Smooth muscle cell (in vitro differentiated cells): ENCODE data around the gene AGBL3. TPM values are rescaled to one million over a fixed set of nuclear protein-coding genes. Genes with fewer than 3 reads are reported as not detected.

Experiments used
- DNase-seq: peaks from one replicate; lab custom pipeline; 2025; ENCODE audit not compliant: unreplicated experiment; lab: John Stamatoyannopoulos, UW
- H2AFZ ChIP-seq: fragments of 200-600 bp; sonication (generic); 2 replicates; pipeline ENCODE4 v1.6.0; 2016; ENCODE audit warnings: antibody characterized with exemption, low read depth, mild to moderate bottlenecking
- H3F3A ChIP-seq: fragments of 200-600 bp; sonication (generic); 2 replicates; pipeline ENCODE4 v1.6.0; 2017; ENCODE audit warnings: antibody characterized with exemption, low read depth
- H3K27ac ChIP-seq: fragments of 200-600 bp; sonication (generic); 2 replicates; pipeline ENCODE4 v1.5.1; 2016; ENCODE audit warnings: low read depth, mild to moderate bottlenecking
- H3K27me3 ChIP-seq: fragments of 200-600 bp; sonication (generic); 2 replicates; pipeline ENCODE4 v1.6.1; 2016; ENCODE audit warnings: low read depth, mild to moderate bottlenecking
- H3K36me3 ChIP-seq: fragments of 200-600 bp; sonication (generic); 2 replicates; pipeline ENCODE4 v1.5.1; 2016; ENCODE audit warnings: low read depth
- H3K4me1 ChIP-seq: fragments of 200-600 bp; sonication (generic); 2 replicates; pipeline ENCODE4 v1.5.1; 2016; ENCODE audit warnings: low read depth
- H3K4me2 ChIP-seq: fragments of 200-600 bp; sonication (generic); 2 replicates; pipeline ENCODE4 v1.6.0; 2016; ENCODE audit warnings: mild to moderate bottlenecking
- H3K4me3 ChIP-seq: fragments of 200-600 bp; sonication (generic); 2 replicates; pipeline ENCODE4 v1.5.1; 2016; ENCODE audit warnings: mild to moderate bottlenecking
- H3K79me2 ChIP-seq: fragments of 200-600 bp; sonication (generic); 2 replicates; pipeline ENCODE4 v1.6.0; 2016; ENCODE audit warnings: low read depth, mild to moderate bottlenecking
- H3K9ac ChIP-seq: fragments of 200-600 bp; sonication (generic); 2 replicates; pipeline ENCODE4 v1.6.0; 2016; ENCODE audit warnings: low read depth
- H3K9me3 ChIP-seq: fragments of 200-600 bp; sonication (generic); replicated peaks from 2 replicates; pipeline ENCODE4 v1.5.1; 2016; ENCODE audit warnings: low read depth
- H4K20me1 ChIP-seq: fragments of 200-600 bp; sonication (generic); 2 replicates; pipeline ENCODE4 v1.6.0; 2016; ENCODE audit warnings: low read depth
- WGBS: methylation state at CpG from one replicate; pipeline ENCODE4 v1.1.7; 2016; ENCODE audit warnings: low lambda C conversion rate; 5-methylcytosine and 5-hydroxymethylcytosine counted together
- polyA plus RNA-seq: library from polyadenylated mRNA; unstranded; fragments of >200 nt; fragmentation: Nextera tagmentation; extraction: Ambion mirVana; gene quantifications from 2 replicates; pipeline ENCODE4 v1.2.1, GENCODE V29; 2016
- total RNA-seq: library from RNA; depleted of rRNA; stranded (reverse); fragments of >200 nt; gene quantifications from 2 replicates; pipeline ENCODE4 v1.2.3, GENCODE V29; 2014
- TF ChIP-seq, protein P1 (sequence below): fragments of 200-600 bp; sonication (generic); IDR thresholded peaks from 2 replicates; pipeline ENCODE4 v1.5.1; 2017; ENCODE audit warnings: borderline replicate concordance, mild to moderate bottlenecking, antibody characterized with exemption; ENCODE audit not compliant: insufficient read depth, poor library complexity, severe bottlenecking

The AGBL3 gene
- total and polyA plus RNA-seq, 2 experiments from 2014 or later, result 0.23 to 2.5 TPM

- no peaks in the 10 kb centered on the region for H4K20me1 ChIP-seq
- WGBS, result 94% methylated on average over 6 of the region's 6 CpGs
- H3K27me3 ChIP-seq, result no peaks in the 10 kb centered on the region
- H3K27ac ChIP-seq, result peak overlapping the region; percentile 61
- no peak overlapping the region for H3K9ac ChIP-seq
- no peak for DNase-seq
- no peaks in the 10 kb centered on the region for H3K36me3 ChIP-seq
- H3F3A ChIP-seq, result peaks cover 12% of the 10 kb centered on the region
- no peaks in the 10 kb centered on the region for H3K9me3 ChIP-seq
- H3K4me2 ChIP-seq, result no peak overlapping the region
- no peak overlapping the region for H2AFZ ChIP-seq
- no peak overlapping the region for H3K4me3 ChIP-seq
- peaks cover 13% of the 10 kb centered on the region for H3K4me1 ChIP-seq
- TF ChIP-seq, protein P1, sequence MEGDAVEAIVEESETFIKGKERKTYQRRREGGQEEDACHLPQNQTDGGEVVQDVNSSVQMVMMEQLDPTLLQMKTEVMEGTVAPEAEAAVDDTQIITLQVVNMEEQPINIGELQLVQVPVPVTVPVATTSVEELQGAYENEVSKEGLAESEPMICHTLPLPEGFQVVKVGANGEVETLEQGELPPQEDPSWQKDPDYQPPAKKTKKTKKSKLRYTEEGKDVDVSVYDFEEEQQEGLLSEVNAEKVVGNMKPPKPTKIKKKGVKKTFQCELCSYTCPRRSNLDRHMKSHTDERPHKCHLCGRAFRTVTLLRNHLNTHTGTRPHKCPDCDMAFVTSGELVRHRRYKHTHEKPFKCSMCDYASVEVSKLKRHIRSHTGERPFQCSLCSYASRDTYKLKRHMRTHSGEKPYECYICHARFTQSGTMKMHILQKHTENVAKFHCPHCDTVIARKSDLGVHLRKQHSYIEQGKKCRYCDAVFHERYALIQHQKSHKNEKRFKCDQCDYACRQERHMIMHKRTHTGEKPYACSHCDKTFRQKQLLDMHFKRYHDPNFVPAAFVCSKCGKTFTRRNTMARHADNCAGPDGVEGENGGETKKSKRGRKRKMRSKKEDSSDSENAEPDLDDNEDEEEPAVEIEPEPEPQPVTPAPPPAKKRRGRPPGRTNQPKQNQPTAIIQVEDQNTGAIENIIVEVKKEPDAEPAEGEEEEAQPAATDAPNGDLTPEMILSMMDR, result no peak
- no peaks in the 10 kb centered on the region for H3K79me2 ChIP-seq
Observed at GRCh38 chr7:135161669-135162068, 175.4 kb downstream of the AGBL3 start.

DNA sequence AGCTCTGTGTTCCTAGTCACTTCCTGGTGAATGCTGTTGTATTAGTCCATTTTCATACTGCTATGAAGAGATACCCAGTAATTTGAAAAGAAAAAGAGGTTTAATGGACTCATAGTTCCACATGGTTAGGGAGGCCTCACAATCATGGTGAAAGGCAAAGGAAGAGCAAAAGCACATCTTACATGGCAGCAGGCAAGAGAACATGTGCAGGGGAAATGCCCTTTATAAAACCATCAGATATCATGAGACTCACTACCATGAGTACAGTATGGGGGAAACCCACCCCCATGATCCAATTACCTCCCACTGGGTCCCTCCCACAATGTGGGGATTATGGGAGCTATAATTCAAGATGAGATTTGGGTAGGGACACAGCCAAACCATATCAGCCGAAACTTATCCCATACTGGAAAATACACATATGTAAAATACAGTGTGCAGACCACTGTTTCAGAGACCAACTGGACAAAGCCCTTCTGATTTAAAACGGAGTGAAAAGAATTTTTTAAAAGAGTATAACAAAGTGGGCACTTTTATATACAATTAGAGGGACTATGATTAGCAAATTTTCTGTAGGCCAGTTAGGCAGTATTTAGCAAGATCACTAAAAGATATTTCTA lies 176.2 kb downstream of the AGBL3 start:
- Histone ChIP-seq H3K4me3 (no peak overlapping the region), H3K27me3 (no peaks in the 10 kb centered on the region), H3K36me3 (no peaks in the 10 kb centered on the region), H3F3A (peaks cover 12% of the 10 kb centered on the region), H3K9me3 (no peaks in the 10 kb centered on the region), H3K9ac (no peak overlapping the region), H4K20me1 (peaks cover 2% of the 10 kb centered on the region), H3K27ac (no peak overlapping the region), H3K4me2 (no peak overlapping the region), H3K4me1 (peaks cover 13% of the 10 kb centered on the region), H3K79me2 (no peaks in the 10 kb centered on the region), H2AFZ (no peak overlapping the region)
- TF ChIP-seq, protein P1, result no peak
- 88% methylated on average over 2 of the region's 2 CpGs for WGBS
- no peak for DNase-seq

- no peaks in the 10 kb centered on the region for H3K36me3 ChIP-seq
- peaks cover 6% of the 10 kb centered on the region for H4K20me1 ChIP-seq
- H3F3A ChIP-seq, result peaks cover 12% of the 10 kb centered on the region
- H3K4me2 ChIP-seq, result no peak overlapping the region
- no peak for DNase-seq
- H3K4me1 ChIP-seq, result peaks cover 17% of the 10 kb centered on the region
- H2AFZ ChIP-seq, result no peak overlapping the region
- H3K27me3 ChIP-seq, result no peaks in the 10 kb centered on the region
- no peak overlapping the region for H3K4me3 ChIP-seq
- TF ChIP-seq, protein P1, result no peak
- H3K9ac ChIP-seq, result no peak overlapping the region
- 97% methylated on average over 18 of the region's 18 CpGs for whole genome bisulfite sequencing
- no peaks in the 10 kb centered on the region for H3K9me3 ChIP-seq
- H3K27ac ChIP-seq, result no peak overlapping the region
- peaks cover 13% of the 10 kb centered on the region for H3K79me2 ChIP-seq
Observed at GRCh38 chr7:135164357-135165061, 178.2 kb downstream of the AGBL3 start.
